Vagina (tissue), 2 donors: ENCODE data around the gene NAV2. TPM values are rescaled to one million over a fixed set of nuclear protein-coding genes. Genes with fewer than 3 reads are reported as not detected.

ENCODE experiments used
- DNase-seq, 2 donors: peaks; one replicate each; pipeline ENCODE4 v3.0.0-alpha.2; 2017; ENCODE audit errors: extremely low spot score in 2 of 2
- H3K27ac ChIP-seq: fragments of 200-600 bp; sonication (generic); one replicate; pipeline ENCODE4 v1.5.1; 2019
- H3K27me3 ChIP-seq: fragments of 200-600 bp; sonication (generic); one replicate; pipeline ENCODE4 v1.5.1; 2019
- H3K36me3 ChIP-seq, 2 donors: fragments of 200-600 bp; sonication (generic); one replicate each; pipeline ENCODE4 v1.5.1; 2017 to 2019
- H3K4me1 ChIP-seq: fragments of 200-600 bp; sonication (generic); one replicate; pipeline ENCODE4 v1.5.1; 2019
- H3K4me3 ChIP-seq, 2 donors: fragments of 200-600 bp; sonication (generic); 1 replicate in 1 of 2; 2 replicates in 1 of 2; pipeline ENCODE4 v1.5.1; 2016 to 2019
- H3K9me3 ChIP-seq: fragments of 200-600 bp; sonication (generic); one replicate; pipeline ENCODE4 v1.5.1; 2019
- CTCF ChIP-seq, 3 experiments: fragments of 450-650 bp in 2 of 3; fragments of 200-600 bp in 1 of 3; sonication (generic) in 1 of 3; IDR thresholded peaks; one replicate each; pipeline ENCODE4 v1.5.1; 2017 to 2019; ENCODE audit warnings: antibody characterized with exemption in 3 of 3, mild to moderate bottlenecking in 2 of 3, moderate library complexity in 2 of 3
- POLR2A ChIP-seq, 2 donors: fragments of 450-650 bp; IDR thresholded peaks; one replicate each; pipeline ENCODE4 v1.6.1; 2017; ENCODE audit warnings: antibody characterized with exemption in 2 of 2, mild to moderate bottlenecking in 2 of 2, moderate library complexity in 2 of 2
- POLR2AphosphoS5 ChIP-seq, 2 donors: sonication (generic); formaldehyde crosslinking; IDR thresholded peaks; one replicate each; pipeline ENCODE4 v1.9.0; 2017; ENCODE audit warnings: antibody characterized with exemption in 2 of 2, mild to moderate bottlenecking in 2 of 2, low read depth in 1 of 2; ENCODE audit not compliant: insufficient read depth in 1 of 2
- intact Hi-C: fragments of 100-400 bp; cut with DNase I; formaldehyde crosslinking; loops from one replicate; pipeline ENCODE4 v1.15.1; 2023
- total RNA-seq: library from RNA; depleted of rRNA; stranded (reverse); fragments of >200 nt; gene quantifications from one replicate; pipeline ENCODE4 v1.2.3, GENCODE V29; 2016

NAV2 gene
- total RNA-seq, 1 donor from 2014 or later = 25.3 TPM

GRCh38 chr11:19729141-19729540, 16.5 kb downstream of the NAV2 start:
- no peak for TF ChIP-seq CTCF (IDR thresholded peaks at IDR 0.05)
- no peak for TF ChIP-seq POLR2AphosphoS5 (IDR thresholded peaks at IDR 0.05; ENCODE audit: insufficient read depth in 1 of 2, low read depth in 1 of 2)
- TF ChIP-seq POLR2A (IDR thresholded peaks at IDR 0.05) = no peak
- H3K27me3 ChIP-seq = no peaks in the 10 kb centered on the region
- H3K4me1 ChIP-seq = peaks cover 20% of the 10 kb centered on the region
- intact Hi-C loops = no loop called here
- H3K36me3 ChIP-seq = no peaks in the 10 kb centered on the region
- H3K4me3 ChIP-seq = no peak overlapping the region
- no peak overlapping the region for H3K27ac ChIP-seq
- H3K9me3 ChIP-seq = no peaks in the 10 kb centered on the region
- DNase-seq = no peak

GRCh38 chr11:19730373-19730772, 17.7 kb downstream of the NAV2 start:
- Histone ChIP-seq H3K36me3 (no peaks in the 10 kb centered on the region), H3K4me1 (peaks cover 11% of the 10 kb centered on the region), H3K27me3 (no peaks in the 10 kb centered on the region), H3K4me3 (no peak overlapping the region), H3K27ac (no peak overlapping the region), H3K9me3 (no peaks in the 10 kb centered on the region)
- intact Hi-C loops = no loop called here
- DNase-seq = no peak
- no peak for TF ChIP-seq CTCF (IDR thresholded peaks at IDR 0.05)
- no peak for TF ChIP-seq POLR2A (IDR thresholded peaks at IDR 0.05)
- no peak for TF ChIP-seq POLR2AphosphoS5 (IDR thresholded peaks at IDR 0.05; ENCODE audit: insufficient read depth in 1 of 2, low read depth in 1 of 2)

GRCh38 chr11:19734171-19734570, 21.5 kb downstream of the NAV2 start:
- Histone ChIP-seq H3K27me3 (no peaks in the 10 kb centered on the region), H3K9me3 (no peaks in the 10 kb centered on the region), H3K4me3 (no peak overlapping the region), H3K27ac (no peak overlapping the region), H3K36me3 (no peaks in the 10 kb centered on the region), H3K4me1 (peaks cover 6% of the 10 kb centered on the region)
- TF ChIP-seq POLR2AphosphoS5 (IDR thresholded peaks at IDR 0.05; ENCODE audit: insufficient read depth in 1 of 2, low read depth in 1 of 2) = no peak
- TF ChIP-seq CTCF (IDR thresholded peaks at IDR 0.05) = no peak
- TF ChIP-seq POLR2A (IDR thresholded peaks at IDR 0.05) = no peak
- intact Hi-C loops = no loop called here
- no peak for DNase-seq

- Histone ChIP-seq H3K9me3 (no peaks in the 10 kb centered on the region), H3K27ac (no peak overlapping the region), H3K27me3 (no peaks in the 10 kb centered on the region), H3K4me3 (no peak overlapping the region), H3K36me3 (no peaks in the 10 kb centered on the region), H3K4me1 (peaks cover 6% of the 10 kb centered on the region)
- intact Hi-C loops = no loop called here
- DNase-seq = no peak
- no peak for TF ChIP-seq CTCF (IDR thresholded peaks at IDR 0.05)
- no peak for TF ChIP-seq POLR2AphosphoS5 (IDR thresholded peaks at IDR 0.05; ENCODE audit: insufficient read depth in 1 of 2, low read depth in 1 of 2)
- TF ChIP-seq POLR2A (IDR thresholded peaks at IDR 0.05) = no peak
Measured at GRCh38 chr11:19735157-19735908, 22.7 kb downstream of the NAV2 start.

- no peaks in the 10 kb centered on the region for H3K27me3 ChIP-seq
- H3K4me3 ChIP-seq = no peak overlapping the region
- H3K36me3 ChIP-seq = no peaks in the 10 kb centered on the region
- no peak for DNase-seq
- H3K27ac ChIP-seq = no peak overlapping the region
- no peaks in the 10 kb centered on the region for H3K9me3 ChIP-seq
- peaks cover 6% of the 10 kb centered on the region for H3K4me1 ChIP-seq
- intact Hi-C loops = no loop called here
- TF ChIP-seq POLR2AphosphoS5 (IDR thresholded peaks at IDR 0.05; ENCODE audit: insufficient read depth in 1 of 2, low read depth in 1 of 2) (no peak), POLR2A (IDR thresholded peaks at IDR 0.05) (no peak), CTCF (IDR thresholded peaks at IDR 0.05) (no peak)
Measured at GRCh38 chr11:19735909-19736498, 23.4 kb downstream of the NAV2 start.
